ENCODE measurements around the gene CGB1.

CGB1 gene

DNA sequence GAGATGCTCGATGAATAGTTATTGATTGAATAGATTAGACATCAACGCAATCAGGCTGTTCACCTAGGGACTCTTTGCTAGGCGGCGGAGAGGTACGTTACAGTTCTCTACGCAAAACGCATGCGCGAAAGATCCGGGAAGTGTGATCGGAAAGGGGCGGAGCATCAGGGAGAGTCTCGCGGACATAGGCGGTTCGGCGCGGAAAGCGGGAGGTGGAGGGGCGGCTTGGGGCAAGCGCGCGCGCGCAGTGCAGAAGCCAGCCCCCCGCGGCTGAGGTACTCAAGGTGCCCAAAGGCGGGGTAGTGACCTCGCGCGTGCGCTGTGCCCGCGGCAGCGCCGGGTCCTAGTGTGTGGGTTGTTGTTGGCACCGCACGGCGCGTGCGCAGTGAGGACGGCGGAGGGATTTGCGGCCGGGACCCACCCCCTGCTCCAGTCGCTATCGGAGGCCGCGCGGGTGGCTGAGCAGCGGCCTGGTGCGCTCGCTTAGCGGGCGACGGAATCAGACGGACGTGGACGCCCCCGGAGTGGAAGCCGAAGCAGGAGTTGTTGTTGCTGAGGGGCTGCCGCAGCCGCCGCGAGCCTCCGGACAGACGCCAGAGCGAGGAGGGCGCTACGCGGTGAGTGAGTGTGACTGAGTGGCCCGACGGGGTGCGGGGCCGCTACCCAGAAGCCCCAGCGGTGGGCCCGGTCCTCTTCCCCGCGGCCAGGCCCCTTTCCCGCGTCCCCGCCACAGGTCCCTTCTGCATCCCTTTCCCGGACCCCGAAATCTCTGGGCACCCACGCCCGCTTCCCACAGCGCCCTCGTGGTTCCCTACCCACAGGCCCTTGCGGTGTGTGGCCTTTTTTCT, 48.5 kb upstream of the CGB1 start, which contains the start of gene SNRNP70 (continued):
- TF ChIP-seq, protein P1, sequence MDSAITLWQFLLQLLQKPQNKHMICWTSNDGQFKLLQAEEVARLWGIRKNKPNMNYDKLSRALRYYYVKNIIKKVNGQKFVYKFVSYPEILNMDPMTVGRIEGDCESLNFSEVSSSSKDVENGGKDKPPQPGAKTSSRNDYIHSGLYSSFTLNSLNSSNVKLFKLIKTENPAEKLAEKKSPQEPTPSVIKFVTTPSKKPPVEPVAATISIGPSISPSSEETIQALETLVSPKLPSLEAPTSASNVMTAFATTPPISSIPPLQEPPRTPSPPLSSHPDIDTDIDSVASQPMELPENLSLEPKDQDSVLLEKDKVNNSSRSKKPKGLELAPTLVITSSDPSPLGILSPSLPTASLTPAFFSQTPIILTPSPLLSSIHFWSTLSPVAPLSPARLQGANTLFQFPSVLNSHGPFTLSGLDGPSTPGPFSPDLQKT (IDR thresholded peaks at IDR 0.05; ENCODE audit: borderline replicate concordance, low read depth, low read length) = no peak
- TF ChIP-seq PRDM1 (tag by site-specific recombination; IDR thresholded peaks at IDR 0.05) (no peak), ZNF169 (tag by site-specific recombination; IDR thresholded peaks at IDR 0.05) (0 out of 2 replicates have a peak, but pooled peaks have one; percentile 27), ZNF404 (tag by site-specific recombination; IDR thresholded peaks at IDR 0.05) (no peak), ZNF23 (tag by site-specific recombination; IDR thresholded peaks at IDR 0.05; ENCODE audit: borderline replicate concordance) (peak; percentile 53; the same call in 1 of the 2 replicates), PRDM4 (tag by site-specific recombination; IDR thresholded peaks at IDR 0.05) (peak; percentile 59), FEZF1 (tag by site-specific recombination; IDR thresholded peaks at IDR 0.05) (peak; percentile 44), ZNF239 (tag by site-specific recombination; IDR thresholded peaks at IDR 0.05) (0 out of 2 replicates have a peak, but pooled peaks have one; percentile 76), ZNF776 (tag by site-specific recombination; IDR thresholded peaks at IDR 0.05; ENCODE audit: borderline replicate concordance) (no peak), ZNF629 (tag by site-specific recombination; IDR thresholded peaks at IDR 0.05) (peak; percentile 46), OSR2 (tag by site-specific recombination; IDR thresholded peaks at IDR 0.05) (no peak), ZNF571 (tag by site-specific recombination; IDR thresholded peaks at IDR 0.05) (no peak), TRIM28 (IDR thresholded peaks at IDR 0.05; ENCODE audit: borderline replicate concordance, low read length) (0 out of 2 replicates have a peak, but pooled peaks have one; percentile 32), ZBTB8A (tag by site-specific recombination; IDR thresholded peaks at IDR 0.05) (peak; percentile 65), ZNF335 (tag by site-specific recombination; conservative IDR thresholded peaks at IDR 0.05) (peak; percentile 96), ZNF658 (tag by site-specific recombination; IDR thresholded peaks at IDR 0.05) (no peak), ZNF302 (tag by site-specific recombination; IDR thresholded peaks at IDR 0.05; ENCODE audit: low read depth) (0 out of 2 replicates have a peak, but pooled peaks have one; percentile 23), ZNF785 (tag by site-specific recombination; IDR thresholded peaks at IDR 0.05) (0 out of 2 replicates have a peak, but pooled peaks have one; percentile 85), ZNF513 (tag by site-specific recombination; IDR thresholded peaks at IDR 0.05) (no peak), ZNF48 (tag by site-specific recombination; IDR thresholded peaks at IDR 0.05) (no peak)
- TF ChIP-seq, protein P2, sequence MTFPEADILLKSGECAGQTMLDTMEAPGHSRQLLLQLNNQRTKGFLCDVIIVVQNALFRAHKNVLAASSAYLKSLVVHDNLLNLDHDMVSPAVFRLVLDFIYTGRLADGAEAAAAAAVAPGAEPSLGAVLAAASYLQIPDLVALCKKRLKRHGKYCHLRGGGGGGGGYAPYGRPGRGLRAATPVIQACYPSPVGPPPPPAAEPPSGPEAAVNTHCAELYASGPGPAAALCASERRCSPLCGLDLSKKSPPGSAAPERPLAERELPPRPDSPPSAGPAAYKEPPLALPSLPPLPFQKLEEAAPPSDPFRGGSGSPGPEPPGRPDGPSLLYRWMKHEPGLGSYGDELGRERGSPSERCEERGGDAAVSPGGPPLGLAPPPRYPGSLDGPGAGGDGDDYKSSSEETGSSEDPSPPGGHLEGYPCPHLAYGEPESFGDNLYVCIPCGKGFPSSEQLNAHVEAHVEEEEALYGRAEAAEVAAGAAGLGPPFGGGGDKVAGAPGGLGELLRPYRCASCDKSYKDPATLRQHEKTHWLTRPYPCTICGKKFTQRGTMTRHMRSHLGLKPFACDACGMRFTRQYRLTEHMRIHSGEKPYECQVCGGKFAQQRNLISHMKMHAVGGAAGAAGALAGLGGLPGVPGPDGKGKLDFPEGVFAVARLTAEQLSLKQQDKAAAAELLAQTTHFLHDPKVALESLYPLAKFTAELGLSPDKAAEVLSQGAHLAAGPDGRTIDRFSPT (tag by site-specific recombination; IDR thresholded peaks at IDR 0.05) = peak; percentile 99
- TF ChIP-seq, protein P3, sequence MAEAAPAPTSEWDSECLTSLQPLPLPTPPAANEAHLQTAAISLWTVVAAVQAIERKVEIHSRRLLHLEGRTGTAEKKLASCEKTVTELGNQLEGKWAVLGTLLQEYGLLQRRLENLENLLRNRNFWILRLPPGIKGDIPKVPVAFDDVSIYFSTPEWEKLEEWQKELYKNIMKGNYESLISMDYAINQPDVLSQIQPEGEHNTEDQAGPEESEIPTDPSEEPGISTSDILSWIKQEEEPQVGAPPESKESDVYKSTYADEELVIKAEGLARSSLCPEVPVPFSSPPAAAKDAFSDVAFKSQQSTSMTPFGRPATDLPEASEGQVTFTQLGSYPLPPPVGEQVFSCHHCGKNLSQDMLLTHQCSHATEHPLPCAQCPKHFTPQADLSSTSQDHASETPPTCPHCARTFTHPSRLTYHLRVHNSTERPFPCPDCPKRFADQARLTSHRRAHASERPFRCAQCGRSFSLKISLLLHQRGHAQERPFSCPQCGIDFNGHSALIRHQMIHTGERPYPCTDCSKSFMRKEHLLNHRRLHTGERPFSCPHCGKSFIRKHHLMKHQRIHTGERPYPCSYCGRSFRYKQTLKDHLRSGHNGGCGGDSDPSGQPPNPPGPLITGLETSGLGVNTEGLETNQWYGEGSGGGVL (tag by site-specific recombination; IDR thresholded peaks at IDR 0.05) = 0 out of 2 replicates have a peak, but pooled peaks have one; percentile 10
- TF ChIP-seq, protein P4, sequence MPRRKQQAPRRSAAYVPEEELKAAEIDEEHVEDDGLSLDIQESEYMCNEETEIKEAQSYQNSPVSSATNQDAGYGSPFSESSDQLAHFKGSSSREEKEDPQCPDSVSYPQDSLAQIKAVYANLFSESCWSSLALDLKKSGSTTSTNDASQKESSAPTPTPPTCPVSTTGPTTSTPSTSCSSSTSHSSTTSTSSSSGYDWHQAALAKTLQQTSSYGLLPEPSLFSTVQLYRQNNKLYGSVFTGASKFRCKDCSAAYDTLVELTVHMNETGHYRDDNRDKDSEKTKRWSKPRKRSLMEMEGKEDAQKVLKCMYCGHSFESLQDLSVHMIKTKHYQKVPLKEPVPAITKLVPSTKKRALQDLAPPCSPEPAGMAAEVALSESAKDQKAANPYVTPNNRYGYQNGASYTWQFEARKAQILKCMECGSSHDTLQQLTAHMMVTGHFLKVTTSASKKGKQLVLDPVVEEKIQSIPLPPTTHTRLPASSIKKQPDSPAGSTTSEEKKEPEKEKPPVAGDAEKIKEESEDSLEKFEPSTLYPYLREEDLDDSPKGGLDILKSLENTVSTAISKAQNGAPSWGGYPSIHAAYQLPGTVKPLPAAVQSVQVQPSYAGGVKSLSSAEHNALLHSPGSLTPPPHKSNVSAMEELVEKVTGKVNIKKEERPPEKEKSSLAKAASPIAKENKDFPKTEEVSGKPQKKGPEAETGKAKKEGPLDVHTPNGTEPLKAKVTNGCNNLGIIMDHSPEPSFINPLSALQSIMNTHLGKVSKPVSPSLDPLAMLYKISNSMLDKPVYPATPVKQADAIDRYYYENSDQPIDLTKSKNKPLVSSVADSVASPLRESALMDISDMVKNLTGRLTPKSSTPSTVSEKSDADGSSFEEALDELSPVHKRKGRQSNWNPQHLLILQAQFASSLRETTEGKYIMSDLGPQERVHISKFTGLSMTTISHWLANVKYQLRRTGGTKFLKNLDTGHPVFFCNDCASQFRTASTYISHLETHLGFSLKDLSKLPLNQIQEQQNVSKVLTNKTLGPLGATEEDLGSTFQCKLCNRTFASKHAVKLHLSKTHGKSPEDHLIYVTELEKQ (tag by site-specific recombination; IDR thresholded peaks at IDR 0.05; ENCODE audit: borderline replicate concordance) = no peak
- TF ChIP-seq, protein P5, sequence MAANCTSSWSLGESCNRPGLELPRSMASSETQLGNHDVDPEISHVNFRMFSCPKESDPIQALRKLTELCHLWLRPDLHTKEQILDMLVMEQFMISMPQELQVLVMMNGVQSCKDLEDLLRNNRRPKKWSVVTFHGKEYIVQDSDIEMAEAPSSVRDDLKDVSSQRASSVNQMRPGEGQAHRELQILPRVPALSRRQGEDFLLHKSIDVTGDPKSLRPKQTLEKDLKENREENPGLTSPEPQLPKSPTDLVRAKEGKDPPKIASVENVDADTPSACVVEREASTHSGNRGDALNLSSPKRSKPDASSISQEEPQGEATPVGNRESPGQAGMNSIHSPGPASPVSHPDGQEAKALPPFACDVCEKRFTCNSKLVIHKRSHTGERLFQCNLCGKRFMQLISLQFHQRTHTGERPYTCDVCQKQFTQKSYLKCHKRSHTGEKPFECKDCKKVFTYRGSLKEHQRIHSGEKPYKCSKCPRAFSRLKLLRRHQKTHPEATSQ (tag by site-specific recombination; IDR thresholded peaks at IDR 0.05) = peak; percentile 91; the same call in 1 of the 2 replicates
